Endothelial cell of umbilical vein (primary cell): ENCODE results near the gene ANO6. TPM values are rescaled to one million over a fixed set of nuclear protein-coding genes. Genes with fewer than 3 reads are reported as not detected.

Source experiments
- BruUV-seq: library from RNA; stranded (reverse); fragments of 400-500 nt; replicated peaks from 2 replicates; lab custom pipeline; 2021; lab: Mats Ljungman, UMichigan
- CTCF ChIA-PET: fragments of 300-600, 350-600 bp; sonication (Branson Sonifier 250); formaldehyde crosslinking; loops from one replicate; lab custom pipeline; 2021; ENCODE audit warnings: antibody characterized with exemption, inconsistent platforms; lab: Charles Lee
- POLR2A ChIA-PET: fragments of 300-600, 350-600 bp; sonication (Branson Sonifier 250); formaldehyde crosslinking; loops from one replicate; lab custom pipeline; 2021; ENCODE audit warnings: antibody characterized with exemption, inconsistent platforms; lab: Charles Lee
- DNase-seq: peaks from one replicate; pipeline ENCODE4 v3.0.0-alpha.2; 2011; ENCODE audit warnings: low read depth, low spot score
- FAIRE-seq: peaks from 2 replicates; lab custom pipeline; 2011; peaks lifted over from hg19 to GRCh38; lab: Jason Lieb, UNC
- H2AFZ ChIP-seq: 2 replicates; pipeline ENCODE4 v1.6.0; 2012; ENCODE audit warnings: low read depth, low read length, control low read depth, inconsistent platforms
- H3K27ac ChIP-seq: 2 replicates; pipeline ENCODE4 v1.5.1; 2011; ENCODE audit warnings: low read depth, mild to moderate bottlenecking, control low read depth, low read length, moderate library complexity; ENCODE audit not compliant: insufficient read depth
- H3K27me3 ChIP-seq, 2 experiments: 2 replicates each; pipeline versions ENCODE4 v1.6.0 to v1.6.1; 2011; ENCODE audit warnings: low read length in 2 of 2, mixed read lengths in 1 of 2; ENCODE audit not compliant: control insufficient read depth in 2 of 2, insufficient read depth in 2 of 2
- H3K36me3 ChIP-seq, 2 experiments: 2 replicates in 1 of 2; 3 replicates in 1 of 2; pipeline ENCODE4 v1.5.1; 2011; ENCODE audit warnings: low read length in 2 of 2, mild to moderate bottlenecking in 1 of 2, moderate library complexity in 1 of 2; ENCODE audit not compliant: control insufficient read depth in 2 of 2, insufficient read depth in 2 of 2; ENCODE audit errors: extremely low read depth in 1 of 2
- H3K4me1 ChIP-seq: 3 replicates; pipeline ENCODE4 v1.5.1; 2011; ENCODE audit warnings: mild to moderate bottlenecking, low read length; ENCODE audit not compliant: control insufficient read depth, insufficient read depth; ENCODE audit errors: extremely low read depth
- H3K4me2 ChIP-seq: 2 replicates; pipeline ENCODE4 v1.6.1; 2011; ENCODE audit warnings: low read length, control low read depth, mixed read lengths; ENCODE audit not compliant: insufficient read depth
- H3K4me3 ChIP-seq, 3 experiments: fragments of 200-600 bp in 1 of 3; sonication (generic), shearing (Covaris generic) in 1 of 3; replicated peaks in 1 of 3; 2 replicates each; pipeline ENCODE4 v1.5.1; 2011 to 2016; ENCODE audit warnings: control low read depth in 3 of 3, low read length in 3 of 3, mild to moderate bottlenecking in 2 of 3, inconsistent platforms in 1 of 3, low read depth in 1 of 3, moderate library complexity in 1 of 3; ENCODE audit not compliant: insufficient read depth in 1 of 3
- H3K79me2 ChIP-seq: 2 replicates; pipeline ENCODE4 v1.6.0; 2012; ENCODE audit warnings: low read length, inconsistent platforms; ENCODE audit not compliant: control insufficient read depth, insufficient read depth
- H3K9ac ChIP-seq: replicated peaks from 2 replicates; pipeline ENCODE3; 2011; ENCODE audit warnings: low read length, control low read depth; ENCODE audit not compliant: insufficient read depth; ENCODE audit errors: extremely low read depth
- H3K9me1 ChIP-seq: replicated peaks from 3 replicates; pipeline ENCODE4 v1.6.0; 2011; ENCODE audit warnings: mild to moderate bottlenecking, low read length; ENCODE audit not compliant: control insufficient read depth, insufficient read depth; ENCODE audit errors: extremely low read depth
- H3K9me3 ChIP-seq: replicated peaks from 2 replicates; pipeline ENCODE4 v1.5.1; 2012; ENCODE audit warnings: low read length, inconsistent platforms; ENCODE audit not compliant: control insufficient read depth, insufficient read depth
- H4K20me1 ChIP-seq: replicated peaks from 2 replicates; pipeline ENCODE3; 2011; ENCODE audit warnings: mild to moderate bottlenecking, low read length; ENCODE audit not compliant: control insufficient read depth, insufficient read depth; ENCODE audit errors: extremely low read depth
- CTCF ChIP-seq, 2 donors: IDR thresholded peaks; 1 replicate in 1 of 2; 2 replicates in 1 of 2; pipeline ENCODE4 v1.5.1; 2011; ENCODE audit warnings: low read length in 2 of 2, mild to moderate bottlenecking in 2 of 2, moderate library complexity in 2 of 2, control low read depth in 1 of 2, inconsistent platforms in 1 of 2, low read depth in 1 of 2; ENCODE audit not compliant: insufficient read depth in 1 of 2; ENCODE audit errors: extremely low read depth in 1 of 2
- EZH2 ChIP-seq: IDR thresholded peaks from 2 replicates; pipeline ENCODE4 v1.6.1; 2012; ENCODE audit warnings: borderline replicate concordance, low read depth, mild to moderate bottlenecking, moderate library complexity, low read length, inconsistent platforms; ENCODE audit not compliant: severe bottlenecking
- FOS ChIP-seq: IDR thresholded peaks from 2 replicates; pipeline ENCODE4 v1.6.1; 2011; ENCODE audit warnings: mild to moderate bottlenecking, low read length, moderate library complexity, borderline replicate concordance; ENCODE audit not compliant: insufficient read depth
- GATA2 ChIP-seq: IDR thresholded peaks from 2 replicates; pipeline ENCODE4 v1.7.0; 2011; ENCODE audit warnings: low read depth, mild to moderate bottlenecking, moderate library complexity, mixed read lengths, low read length; ENCODE audit not compliant: insufficient read length, insufficient read depth
- JUN ChIP-seq: IDR thresholded peaks from 2 replicates; pipeline ENCODE4 v1.6.1; 2011; ENCODE audit warnings: borderline replicate concordance, low read depth; ENCODE audit not compliant: insufficient read length, insufficient read depth
- MAX ChIP-seq: IDR thresholded peaks from 2 replicates; pipeline ENCODE4 v1.6.1; 2011; ENCODE audit not compliant: insufficient read depth, insufficient read length
- MYC ChIP-seq: IDR thresholded peaks from one replicate; pipeline ENCODE4 v1.6.1; 2011; ENCODE audit warnings: mild to moderate bottlenecking, low read depth, low read length
- POLR2A ChIP-seq: IDR thresholded peaks from 2 replicates; pipeline ENCODE4 v1.6.1; 2012; ENCODE audit warnings: low read depth, mild to moderate bottlenecking, control low read depth, low read length
- POLR2AphosphoS5 ChIP-seq: IDR thresholded peaks from 2 replicates; pipeline ENCODE4 v1.6.1; 2012; ENCODE audit warnings: low read depth, mild to moderate bottlenecking, control low read depth, low read length, moderate library complexity; ENCODE audit not compliant: insufficient read depth
- dilution Hi-C: fragments of 300-500 bp; cut with MboI; formaldehyde crosslinking; loops from one replicate; pipeline ENCODE4 v1.15.0; 2019; ENCODE audit warnings: low sequenced_read_pairs; ENCODE audit not compliant: extremely low pct_ligation_motif_present
- intact Hi-C: fragments of 100-400 bp; cut with micrococcal nuclease; formaldehyde crosslinking; loops from one replicate; pipeline ENCODE4 v1.10.0; 2022
- polyA plus RNA-seq, 4 experiments: library from polyadenylated mRNA; depleted of rRNA in 3 of 4; stranded (reverse) in 3 of 4; unstranded in 1 of 4; fragments of >200 nt; gene quantifications; 2 replicates each; pipeline versions ENCODE4 v1.2.1 to v1.2.3, GENCODE V29; 2011 to 2012; ENCODE audit warnings: missing spikeins in 1 of 4
- total RNA-seq: library from RNA; stranded (reverse); gene quantifications from 2 replicates; pipeline ENCODE4 v1.2.3, GENCODE V29; 2021

Gene ANO6
- total and polyA plus RNA-seq, 2 donors (not counting 3 experiments of a cell fraction or from before 2014, with no cell fraction given) = 21.3 to 67.6 TPM

- CTCF ChIA-PET = interaction anchor here (0.7 to 2.1 kb wide), 3 partner anchors 9 to 165 kb away, joined by 3 to 12 read pairs (median 7); no protein-coding TSS in a partner anchor
- TF ChIP-seq POLR2A = no peak
- no peak for TF ChIP-seq POLR2AphosphoS5
- no peak for TF ChIP-seq EZH2
- TF ChIP-seq GATA2 = no peak
- no peak for TF ChIP-seq FOS
- TF ChIP-seq MAX = no peak
- TF ChIP-seq CTCF (IDR thresholded peaks at IDR 0.05; ENCODE audit: extremely low read depth in 1 of 2, insufficient read depth in 1 of 2, low read depth in 1 of 2, low read length in 2 of 2) = no peak
- no peak for TF ChIP-seq MYC
- TF ChIP-seq JUN = no peak
- Histone ChIP-seq H3K79me2 (no peaks in the 10 kb centered on the region), H2AFZ (no peak overlapping the region), H3K4me1 (peaks cover 11% of the 10 kb centered on the region), H4K20me1 (no peaks in the 10 kb centered on the region), H3K27me3 (no peaks in the 10 kb centered on the region), H3K4me2 (no peak overlapping the region), H3K4me3 (no peak overlapping the region), H3K27ac (no peak overlapping the region), H3K9me3 (no peaks in the 10 kb centered on the region), H3K9me1 (no peaks in the 10 kb centered on the region), H3K9ac (no peak overlapping the region), H3K36me3 (peaks cover 2 to 5% of the 10 kb centered on the region in 2 experiments)
- POLR2A ChIA-PET = no interaction called here
- no TSS peak for BruUV-seq
- no peak for FAIRE-seq
- dilution Hi-C loops (no loop called here), intact Hi-C loops (no loop called here)
- no peak for DNase-seq
These were observed 132.4 kb downstream of the ANO6 start for GRCh38 chr12:45348311-45348710.
